Measurements from ENCODE around the gene MAGIX.
A peak's percentile ranks its signal among the peaks of the same experiment; 100 is the strongest.
"Not testable (repeated sequence)": the region's sequence is repeated elsewhere in the genome, so short reads cannot be mapped to it uniquely, and the experiment has no call there.

Gene MAGIX

GRCh38 chrX:49160908-49161307 lies 1.6 kb upstream of the MAGIX start:
- DNase-seq (ENCODE audit: low read depth, low spot score), result no peak

DNA sequence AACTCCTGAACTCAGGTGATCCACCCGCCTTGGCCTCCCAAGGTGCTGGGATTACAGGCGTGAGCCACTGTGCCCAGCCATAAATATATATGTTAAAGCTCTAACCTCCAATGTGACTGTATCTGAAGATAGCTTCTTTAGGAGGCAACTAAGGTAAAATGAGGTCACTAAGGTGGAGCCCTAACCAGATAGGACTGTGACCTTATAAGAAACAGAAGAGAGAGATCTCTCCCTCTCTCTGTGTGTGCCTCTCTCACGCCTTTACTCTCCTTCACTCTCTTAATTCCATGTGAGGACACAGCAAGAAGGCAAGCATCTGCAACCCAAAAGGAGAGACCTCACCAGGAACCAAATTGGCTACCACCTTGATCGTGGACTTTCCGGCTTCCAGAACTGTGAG lies 926 bp upstream of the MAGIX start:
- DNase-seq (ENCODE audit: low read depth, low spot score), result no peak

DNA sequence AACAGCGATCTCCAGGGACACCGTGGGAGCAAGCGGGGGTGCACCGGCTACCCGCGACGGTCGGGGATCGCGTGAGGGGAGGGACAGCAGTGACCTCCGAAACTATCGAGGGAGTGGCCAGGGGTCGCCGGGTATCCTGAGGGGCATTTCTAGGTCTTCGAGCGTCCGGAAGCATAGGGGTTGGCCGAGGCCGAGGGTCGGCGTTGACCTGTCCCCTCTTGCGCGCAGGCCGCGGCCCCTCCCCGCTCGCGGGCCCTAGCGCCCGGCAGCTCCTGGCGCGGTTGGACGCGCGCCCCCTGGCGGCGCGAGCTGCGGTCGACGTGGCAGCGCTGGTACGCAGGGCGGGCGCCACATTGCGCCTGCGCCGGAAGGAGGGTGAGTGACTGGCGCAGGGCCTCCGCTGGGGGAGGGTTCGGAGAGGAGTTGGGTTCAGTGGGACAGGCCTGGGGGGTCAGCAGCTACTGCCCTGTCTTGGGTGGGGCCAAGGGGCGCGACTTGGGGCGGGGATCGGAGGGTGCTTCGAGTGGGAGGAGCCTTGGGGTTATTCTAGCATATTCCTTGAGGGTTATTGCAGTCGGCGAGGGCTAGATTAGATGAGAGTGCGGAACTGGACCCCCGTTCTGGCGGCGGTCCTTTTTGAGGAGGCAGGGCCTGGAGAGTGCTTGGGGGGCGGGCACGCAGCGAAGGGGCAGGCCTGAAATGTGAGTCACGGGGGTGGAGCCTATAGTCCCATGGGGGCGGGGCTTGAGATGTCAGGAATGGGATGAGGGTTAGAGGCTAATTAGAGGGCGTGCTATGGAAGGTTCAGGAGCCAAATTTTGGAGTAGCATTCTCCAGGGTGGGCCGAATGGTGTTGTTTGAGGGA lies 1.2 kb downstream of the MAGIX start:
- DNase-seq (ENCODE audit: low read depth, low spot score), result peak; percentile 58

DNA sequence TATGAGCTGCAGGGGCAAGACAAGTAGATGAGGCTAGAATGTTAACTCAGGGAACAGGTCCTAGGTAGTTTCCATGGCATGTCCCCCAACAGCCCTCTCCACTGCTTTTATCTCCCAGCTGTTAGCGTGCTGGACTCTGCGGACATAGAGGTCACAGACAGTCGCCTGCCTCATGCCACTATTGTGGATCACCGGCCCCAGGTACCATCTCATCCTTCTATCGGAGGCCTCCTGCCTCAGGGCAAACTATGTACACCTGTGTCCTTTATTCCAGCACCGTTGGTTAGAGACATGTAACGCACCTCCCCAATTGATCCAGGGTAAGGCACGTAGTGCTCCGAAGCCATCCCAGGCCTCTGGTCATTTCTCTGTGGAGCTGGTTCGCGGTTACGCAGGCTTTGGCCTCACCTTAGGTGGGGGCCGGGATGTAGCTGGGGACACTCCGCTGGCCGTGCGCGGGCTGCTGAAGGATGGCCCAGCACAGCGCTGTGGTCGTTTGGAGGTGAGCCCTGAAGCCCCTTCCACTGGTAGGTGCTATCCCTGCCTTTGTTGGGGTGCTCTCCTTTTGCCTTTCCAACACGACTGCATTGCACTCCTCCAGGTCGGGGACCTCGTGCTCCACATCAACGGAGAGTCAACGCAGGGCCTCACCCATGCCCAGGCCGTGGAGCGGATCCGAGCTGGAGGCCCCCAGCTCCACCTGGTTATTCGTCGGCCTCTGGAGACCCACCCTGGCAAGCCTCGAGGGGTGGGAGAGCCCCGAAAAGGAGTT lies 2.2 kb downstream of the MAGIX start:
- DNase-seq (ENCODE audit: low read depth, low spot score), result no peak

GRCh38 chrX:49165901-49166881 lies 3.6 kb downstream of the MAGIX start:
- DNase-seq (ENCODE audit: low read depth, low spot score), result peak; percentile 37

DNA sequence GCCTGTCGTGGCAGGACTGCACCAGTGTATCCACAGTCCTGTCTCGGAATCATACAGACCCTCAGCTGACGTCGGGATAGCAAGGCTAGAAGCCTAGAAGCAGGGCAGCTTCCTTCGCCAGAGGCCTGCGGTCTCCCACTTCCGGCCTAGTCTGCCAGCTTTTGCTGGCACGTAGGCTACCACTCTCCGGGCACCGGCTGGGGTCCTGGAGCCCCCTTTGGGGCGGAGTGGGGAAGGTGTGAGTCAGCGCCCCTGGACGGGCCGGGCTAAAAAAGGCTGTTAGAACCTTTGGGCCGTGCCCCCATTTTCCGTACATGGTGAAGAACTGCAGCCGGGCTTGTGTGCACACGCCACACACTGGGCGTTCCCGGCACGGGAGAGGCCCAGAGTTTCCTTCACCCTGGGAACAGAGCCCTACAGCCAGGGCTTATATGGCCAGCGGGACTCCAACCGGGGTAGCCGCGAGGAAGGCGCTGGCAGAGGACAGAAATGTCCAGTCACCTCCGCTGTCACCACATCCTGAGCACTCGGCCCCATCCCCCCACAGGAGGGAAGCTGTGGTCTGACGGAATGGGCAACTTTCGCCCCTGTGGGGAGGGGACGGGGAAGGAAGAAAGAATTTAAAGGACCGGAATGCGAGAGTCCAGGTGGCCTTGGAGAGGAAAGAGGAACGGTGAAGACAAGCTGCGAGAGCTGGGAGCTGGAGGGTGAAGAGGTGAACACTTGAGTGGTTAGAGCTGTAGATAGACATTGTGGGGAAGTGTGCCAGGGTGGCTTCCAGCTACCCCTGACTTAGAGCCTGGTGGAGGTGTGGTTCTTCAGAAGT lies 4.6 kb downstream of the MAGIX start:
- no peak for DNase-seq (ENCODE audit: low read depth, low spot score)

- no peak for DNase-seq (ENCODE audit: low read depth, low spot score)
Observed at GRCh38 chrX:49167740-49168108, 5.2 kb downstream of the MAGIX start.

DNA sequence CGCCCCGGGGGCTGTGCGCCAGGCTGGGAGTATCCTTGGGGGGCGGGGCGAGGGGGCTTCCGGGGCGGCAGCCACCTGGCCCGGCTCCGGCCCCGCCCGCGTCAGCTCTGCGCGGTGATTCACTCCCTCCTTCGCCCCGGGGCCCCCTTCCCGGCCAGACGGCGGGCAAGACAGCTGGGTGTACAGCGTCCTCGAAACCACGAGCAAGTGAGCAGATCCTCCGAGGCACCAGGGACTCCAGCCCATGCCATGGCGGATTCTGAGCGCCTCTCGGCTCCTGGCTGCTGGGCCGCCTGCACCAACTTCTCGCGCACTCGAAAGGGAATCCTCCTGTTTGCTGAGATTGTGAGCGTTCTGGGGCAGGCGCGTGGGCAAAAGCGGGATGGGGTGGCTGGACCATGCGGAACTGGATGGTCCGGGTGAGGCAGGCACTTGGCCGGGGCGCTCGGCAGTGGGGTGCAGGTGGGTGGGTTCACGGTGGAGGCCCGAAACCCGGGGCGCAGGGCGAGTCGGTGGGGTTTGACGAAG lies 9.3 kb downstream of the MAGIX start, which contains the start of gene PLP2:
Gene PLP2 (plus strand): TSS at position 147 of the 528 bp plus-strand sequence. CDS start 103 bp downstream, at position 250.
- peak; percentile 26 for DNase-seq (ENCODE audit: low read depth, low spot score)

GRCh38 chrX:49172280-49172780 lies 9.8 kb downstream of the MAGIX start:
- DNase-seq (ENCODE audit: low read depth, low spot score), result peak; percentile 23

DNA sequence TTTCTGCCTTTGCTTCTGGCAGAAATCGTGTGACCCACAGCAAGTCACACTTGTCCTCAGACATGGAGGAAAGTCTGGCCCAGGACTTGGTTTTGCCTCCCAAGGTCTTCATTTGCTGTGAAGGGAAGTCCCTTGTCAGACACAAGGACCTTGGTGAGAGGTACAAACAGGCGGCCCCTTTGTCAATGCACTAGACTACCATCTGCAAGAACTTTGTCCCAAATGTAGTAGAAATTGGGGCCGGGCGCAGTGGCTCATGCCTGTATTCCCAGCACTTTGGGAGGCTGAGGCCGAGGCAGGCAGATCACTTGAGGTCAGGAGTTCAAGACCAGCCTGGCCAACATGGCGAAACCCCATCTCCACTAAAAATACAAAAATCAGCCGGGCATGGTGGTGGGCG lies 11.0 kb downstream of the MAGIX start:
- not testable (repeated sequence) for DNase-seq (ENCODE audit: low read depth, low spot score)

DNA sequence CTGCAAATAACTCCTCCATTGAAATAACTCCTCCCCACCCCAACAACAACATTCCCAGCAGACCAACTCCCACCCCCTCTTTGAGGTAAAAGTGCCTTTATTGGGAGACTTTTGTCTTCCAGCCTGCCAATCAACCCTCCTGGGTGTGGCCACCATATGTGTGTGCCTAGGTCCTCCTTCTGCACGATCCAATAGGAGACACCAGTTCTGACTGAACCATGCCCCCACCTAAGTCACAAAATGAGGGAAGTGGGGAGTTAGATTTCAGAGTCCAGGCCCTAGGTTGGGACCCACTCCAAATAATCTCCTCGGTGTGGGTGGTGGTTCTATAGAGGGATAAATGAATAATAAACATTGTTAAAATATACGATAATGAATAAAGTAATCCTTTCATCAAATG lies 12.2 kb downstream of the MAGIX start:
- no peak for DNase-seq (ENCODE audit: low read depth, low spot score)

- DNase-seq (ENCODE audit: low read depth, low spot score), result no peak
Observed at GRCh38 chrX:49175435-49176274, 13.1 kb downstream of the MAGIX start.

- no peak for DNase-seq (ENCODE audit: low read depth, low spot score)
Observed at GRCh38 chrX:49176421-49177326, 14.1 kb downstream of the MAGIX start.

- DNase-seq (ENCODE audit: low read depth, low spot score), result no peak
Observed at GRCh38 chrX:49177338-49177833, 14.8 kb downstream of the MAGIX start.

DNA sequence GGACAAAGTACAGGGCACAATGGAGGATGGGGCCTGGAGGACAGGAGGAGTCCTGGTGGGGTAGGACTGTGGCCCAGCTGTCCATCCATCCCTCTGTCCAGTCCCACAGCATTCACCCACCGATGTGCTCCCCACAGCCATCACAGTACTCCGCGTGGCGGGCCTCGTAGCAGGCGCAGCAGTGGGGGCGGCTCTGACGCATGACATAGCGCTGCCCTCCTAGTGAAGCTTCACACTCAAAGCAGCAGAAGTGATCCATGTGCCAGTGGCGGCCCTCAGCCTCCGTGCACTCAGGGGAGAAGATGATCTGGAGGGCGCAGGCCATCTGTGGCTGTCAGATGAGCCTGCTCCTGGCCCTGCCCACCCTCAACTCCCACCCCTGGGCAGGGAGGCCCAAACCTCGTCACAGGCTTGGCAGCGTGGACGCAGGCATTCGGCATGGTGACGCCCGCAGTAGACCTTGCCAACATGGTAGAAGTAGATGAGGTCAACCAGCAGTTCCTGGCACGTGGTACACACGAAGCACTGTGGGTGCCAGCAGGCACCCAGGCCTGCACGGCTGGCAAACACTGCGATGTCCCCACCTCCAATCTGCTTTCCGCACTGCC lies 15.4 kb downstream of the MAGIX start:
- DNase-seq (ENCODE audit: low read depth, low spot score), result no peak

GRCh38 chrX:49178537-49178936 lies 16.0 kb downstream of the MAGIX start:
- no peak for DNase-seq (ENCODE audit: low read depth, low spot score)

- no peak for DNase-seq (ENCODE audit: low read depth, low spot score)
Observed at GRCh38 chrX:49179358-49179757, 16.8 kb downstream of the MAGIX start.

Measured in activated CD4-positive, CD25-positive, alpha-beta regulatory T cell treated with anti-CD3 and anti-CD28 coated beads, Interleukin-2, amount 50 U/mL, for 16 hours (primary cell).